ENCODE measurements around the gene CD22. TPM values are rescaled to one million over a fixed set of nuclear protein-coding genes. Genes with fewer than 3 reads are reported as not detected.

CD22 gene
- total RNA-seq, 1 donor from 2014 or later = 1.2 TPM

DNA sequence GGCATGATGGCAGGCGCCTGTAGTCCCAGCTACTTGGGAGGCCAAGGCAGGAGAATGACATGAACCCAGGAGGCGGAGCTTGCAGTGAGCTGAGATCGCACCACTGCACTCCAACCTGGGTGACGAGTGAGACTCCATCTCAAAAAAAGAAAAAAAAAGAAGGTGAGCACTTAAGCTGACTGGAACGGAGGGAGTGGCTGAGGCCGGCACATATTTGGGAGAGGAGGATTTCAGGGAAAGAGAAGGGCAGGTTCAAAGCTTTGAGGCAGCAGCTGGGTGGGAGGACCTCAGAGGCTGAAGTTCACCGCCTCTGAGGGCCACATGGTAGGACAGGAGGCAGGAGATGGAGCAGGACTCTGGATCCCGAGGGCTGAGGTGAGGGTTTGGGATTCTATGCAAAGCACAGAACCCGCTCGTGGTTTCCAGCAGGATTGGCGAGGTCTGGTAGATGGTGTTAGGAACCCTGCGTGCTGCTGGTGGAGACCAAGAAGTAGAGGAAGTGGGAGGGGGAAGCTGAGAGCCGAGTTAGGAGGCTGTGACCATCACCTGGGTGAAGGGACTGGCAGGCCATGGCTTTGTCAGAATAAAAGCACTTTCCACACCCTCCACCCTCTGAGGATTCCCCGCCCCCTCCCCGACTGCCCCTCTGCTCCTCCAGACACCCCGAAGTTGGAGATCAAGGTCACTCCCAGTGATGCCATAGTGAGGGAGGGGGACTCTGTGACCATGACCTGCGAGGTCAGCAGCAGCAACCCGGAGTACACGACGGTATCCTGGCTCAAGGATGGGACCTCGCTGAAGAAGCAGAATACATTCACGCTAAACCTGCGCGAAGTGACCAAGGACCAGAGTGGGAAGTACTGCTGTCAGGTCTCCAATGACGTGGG is 8.4 kb downstream of the CD22 start:
- DNase-seq (ENCODE audit: low spot score) (no peak), ATAC-seq (no peak)

DNA sequence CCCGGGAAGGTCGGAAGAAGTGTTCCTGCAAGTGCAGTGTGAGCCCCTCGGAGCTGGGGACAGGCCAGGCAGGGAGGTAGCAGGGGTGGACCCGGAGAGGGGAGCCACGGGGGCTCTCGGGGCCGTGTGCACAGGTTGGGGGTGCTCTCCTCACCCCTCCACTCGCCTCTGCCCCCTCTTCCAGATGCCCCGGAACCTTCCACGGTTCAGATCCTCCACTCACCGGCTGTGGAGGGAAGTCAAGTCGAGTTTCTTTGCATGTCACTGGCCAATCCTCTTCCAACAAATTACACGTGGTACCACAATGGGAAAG is 9.0 kb downstream of the CD22 start:
- DNase-seq (ENCODE audit: low spot score) = no peak
- ATAC-seq = no peak

DNA sequence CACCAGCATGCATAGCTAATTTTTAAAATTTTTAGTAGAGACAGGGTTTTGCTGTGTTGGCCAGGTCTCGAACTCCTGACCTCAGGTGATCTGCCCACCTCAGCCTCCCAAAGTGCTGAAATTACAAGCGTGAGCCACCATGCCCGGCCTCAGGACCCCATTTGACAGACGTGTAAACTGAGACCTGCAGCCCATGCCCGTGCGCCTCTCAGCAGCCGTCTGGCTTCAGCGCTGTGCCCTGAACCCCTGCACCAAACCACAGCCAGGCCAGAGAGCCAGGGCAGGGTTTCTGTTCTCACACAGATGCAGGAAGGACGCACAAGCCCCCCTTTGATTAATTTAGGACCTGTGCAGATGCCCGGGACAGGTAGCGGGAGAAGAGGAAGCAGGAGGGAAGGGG is 11.4 kb downstream of the CD22 start:
- ATAC-seq (no peak), DNase-seq (ENCODE audit: low spot score) (no peak)

DNA sequence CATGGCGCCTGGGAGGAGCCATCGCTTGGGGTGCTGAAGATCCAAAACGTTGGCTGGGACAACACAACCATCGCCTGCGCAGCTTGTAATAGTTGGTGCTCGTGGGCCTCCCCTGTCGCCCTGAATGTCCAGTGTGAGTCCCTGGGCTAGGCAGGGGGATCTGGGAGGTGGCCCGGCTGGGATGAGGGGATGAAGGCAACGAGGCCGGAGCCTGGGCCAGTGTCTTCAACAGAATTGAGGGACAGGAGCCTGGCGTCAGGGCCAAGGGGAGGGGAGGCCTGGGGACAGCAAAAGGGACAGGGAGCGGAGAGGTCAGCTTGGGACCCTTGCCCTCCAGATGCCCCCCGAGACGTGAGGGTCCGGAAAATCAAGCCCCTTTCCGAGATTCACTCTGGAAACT is 12.0 kb downstream of the CD22 start:
- ATAC-seq = no peak
- no peak for DNase-seq (ENCODE audit: low spot score)

DNA sequence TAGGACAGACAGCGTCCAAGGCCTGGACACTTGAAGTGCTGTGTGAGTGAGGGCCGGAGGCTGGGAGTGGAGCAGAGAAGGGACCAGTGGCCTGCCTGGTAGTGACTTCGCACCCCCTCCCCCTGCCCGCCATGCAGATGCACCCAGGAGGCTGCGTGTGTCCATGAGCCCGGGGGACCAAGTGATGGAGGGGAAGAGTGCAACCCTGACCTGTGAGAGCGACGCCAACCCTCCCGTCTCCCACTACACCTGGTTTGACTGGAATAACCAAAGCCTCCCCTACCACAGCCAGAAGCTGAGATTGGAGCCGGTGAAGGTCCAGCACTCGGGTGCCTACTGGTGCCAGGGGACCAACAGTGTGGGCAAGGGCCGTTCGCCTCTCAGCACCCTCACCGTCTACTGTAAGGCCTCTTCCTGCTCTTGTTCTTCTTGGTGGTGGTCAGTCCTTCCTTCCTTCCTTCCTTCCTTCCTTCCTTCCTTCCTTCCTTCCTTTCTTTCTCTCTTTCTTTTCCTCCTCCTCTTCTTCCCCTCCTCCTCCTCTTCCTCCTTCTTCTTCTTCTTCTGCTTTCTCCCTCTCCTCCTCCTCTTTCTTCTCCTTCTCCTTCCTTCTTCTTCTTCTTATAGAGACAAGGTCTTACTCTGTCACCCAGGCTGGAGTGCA is 12.7 kb downstream of the CD22 start:
- ATAC-seq (no peak), DNase-seq (ENCODE audit: low spot score) (no peak)

DNA sequence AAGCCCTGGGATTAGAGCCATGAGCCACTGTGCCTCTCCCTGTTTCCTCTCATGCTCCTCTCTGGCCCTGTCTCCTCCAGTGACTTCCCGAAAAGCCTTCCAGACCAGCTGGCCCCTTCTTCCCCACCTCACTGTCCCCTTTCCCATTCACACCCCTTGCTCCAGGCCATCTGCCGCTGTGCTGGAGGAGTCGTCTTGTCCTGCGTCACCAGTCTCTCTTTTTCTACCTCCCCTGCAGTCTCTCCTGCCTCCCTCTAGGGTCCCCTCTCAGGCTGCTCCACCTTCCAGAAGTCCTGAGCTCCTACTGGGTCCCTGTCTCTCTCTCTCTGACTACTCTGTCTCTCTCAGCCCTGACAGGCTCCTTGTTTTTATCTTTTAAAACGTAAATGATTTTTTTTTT is 13.4 kb downstream of the CD22 start:
- DNase-seq (ENCODE audit: low spot score) (no peak), ATAC-seq (no peak)

DNA sequence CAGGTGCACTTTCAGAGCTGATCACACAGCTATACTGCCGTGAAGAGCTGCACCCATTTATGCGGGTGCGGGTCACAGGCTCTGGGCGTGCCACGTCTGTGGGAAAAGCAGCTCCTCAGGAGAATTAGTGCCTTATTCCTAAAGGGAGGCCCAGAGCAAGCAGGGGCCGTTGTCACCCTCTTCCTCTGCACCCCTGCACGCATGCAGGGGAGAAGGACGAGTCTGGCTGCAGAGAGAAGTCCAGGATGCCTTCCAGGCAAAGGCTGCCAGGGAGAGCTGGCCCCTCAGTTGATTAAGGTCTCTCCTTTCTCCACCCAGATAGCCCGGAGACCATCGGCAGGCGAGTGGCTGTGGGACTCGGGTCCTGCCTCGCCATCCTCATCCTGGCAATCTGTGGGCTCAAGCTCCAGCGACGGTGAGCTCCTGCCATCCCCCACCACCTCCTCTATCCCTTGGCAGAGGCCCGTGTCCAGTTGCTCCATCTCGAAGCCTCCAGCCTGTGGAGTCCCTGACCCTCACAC is 15.6 kb downstream of the CD22 start:
- ATAC-seq (no peak), DNase-seq (ENCODE audit: low spot score) (peak; percentile 40)

DNA sequence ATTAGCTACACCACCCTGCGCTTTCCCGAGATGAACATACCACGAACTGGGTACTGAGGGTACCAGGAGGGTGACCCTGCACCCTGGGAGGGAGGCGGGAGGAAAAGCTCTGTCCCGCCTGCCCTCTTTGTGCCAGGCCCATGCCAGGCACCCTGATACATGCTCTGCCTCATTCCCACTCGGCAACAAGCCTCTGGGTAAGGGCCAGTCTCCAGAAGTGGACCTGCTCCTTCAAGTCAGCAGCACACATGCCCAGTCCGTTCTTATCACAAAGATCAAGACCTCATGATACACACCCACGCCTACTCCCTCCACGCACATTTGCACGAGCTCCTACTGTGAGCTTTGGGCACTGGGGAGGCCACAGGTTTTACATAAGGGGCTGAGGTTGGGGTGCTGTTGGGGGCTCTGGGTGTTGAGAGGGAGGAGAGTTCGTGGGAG is 16.7 kb downstream of the CD22 start:
- ATAC-seq (no peak), DNase-seq (ENCODE audit: low spot score) (peak; percentile 37)

DNA sequence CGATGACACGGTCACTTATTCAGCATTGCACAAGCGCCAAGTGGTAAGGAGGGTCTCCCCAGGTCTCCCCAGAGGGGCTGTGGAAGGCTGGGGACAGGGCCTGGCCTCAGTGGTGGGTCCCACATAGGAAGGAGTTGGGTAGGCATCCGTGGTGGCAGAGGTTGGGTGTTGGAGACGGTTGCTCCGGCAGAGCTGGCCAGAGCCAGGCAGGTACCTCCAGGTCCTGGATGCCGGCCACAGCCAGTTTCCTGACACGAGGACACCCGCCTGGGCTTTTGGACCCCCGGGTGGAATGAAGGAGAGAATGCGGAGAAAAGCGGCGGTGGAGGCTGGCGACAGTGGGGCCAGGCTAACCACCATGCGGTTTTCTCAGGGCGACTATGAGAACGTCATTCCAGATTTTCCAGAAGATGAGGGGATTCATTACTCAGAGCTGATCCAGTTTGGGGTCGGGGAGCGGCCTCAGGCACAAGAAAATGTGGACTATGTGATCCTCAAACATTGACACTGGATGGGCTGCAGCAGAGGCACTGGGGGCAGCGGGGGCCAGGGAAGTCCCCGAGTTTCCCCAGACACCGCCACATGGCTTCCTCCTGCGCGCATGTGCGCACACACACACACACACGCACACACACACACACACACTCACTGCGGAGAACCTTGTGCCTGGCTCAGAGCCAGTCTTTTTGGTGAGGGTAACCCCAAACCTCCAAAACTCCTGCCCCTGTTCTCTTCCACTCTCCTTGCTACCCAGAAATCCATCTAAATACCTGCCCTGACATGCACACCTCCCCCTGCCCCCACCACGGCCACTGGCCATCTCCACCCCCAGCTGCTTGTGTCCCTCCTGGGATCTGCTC is 17.4 kb downstream of the CD22 start:
- DNase-seq (ENCODE audit: low spot score) = peak; percentile 45
- ATAC-seq = no peak

DNA sequence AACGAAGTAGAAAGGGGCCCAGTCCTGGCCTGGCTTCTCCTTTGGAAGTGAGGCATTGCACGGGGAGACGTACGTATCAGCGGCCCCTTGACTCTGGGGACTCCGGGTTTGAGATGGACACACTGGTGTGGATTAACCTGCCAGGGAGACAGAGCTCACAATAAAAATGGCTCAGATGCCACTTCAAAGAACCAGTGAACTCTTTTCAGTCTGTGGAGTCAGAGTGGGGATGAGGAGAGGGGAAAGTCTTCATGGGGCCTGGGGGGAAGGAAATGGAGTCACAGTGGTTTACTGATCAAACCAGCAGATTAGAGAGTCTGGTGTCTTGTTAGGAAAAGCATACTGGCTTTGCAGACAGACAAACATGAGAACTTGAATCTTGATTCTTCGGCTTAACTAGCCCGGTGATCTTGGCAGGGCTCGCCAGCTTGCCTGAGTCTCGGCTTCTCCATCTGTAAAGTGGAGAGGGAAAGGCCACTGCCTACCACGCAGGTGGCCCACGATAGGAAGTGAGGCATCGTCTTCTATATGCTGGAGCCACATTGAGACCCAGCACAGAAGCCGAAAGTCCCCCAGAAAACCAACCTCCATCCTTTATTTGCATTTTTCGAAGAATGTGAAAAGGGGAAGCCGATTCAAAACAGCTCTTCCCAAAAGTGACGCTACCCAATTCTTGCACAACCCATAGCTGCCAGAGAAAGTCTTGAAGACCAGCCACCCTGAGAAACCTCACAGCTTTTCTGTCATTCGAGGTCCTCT is 18.4 kb downstream of the CD22 start, which contains the start of gene FFAR1:
FFAR1 (plus strand) TSS at position 732 of the 759 bp plus-strand sequence. CDS start 3,650 bp downstream, outside the sequence.
- peak; percentile 41 for DNase-seq (ENCODE audit: low spot score)
- ATAC-seq = no peak

DNA sequence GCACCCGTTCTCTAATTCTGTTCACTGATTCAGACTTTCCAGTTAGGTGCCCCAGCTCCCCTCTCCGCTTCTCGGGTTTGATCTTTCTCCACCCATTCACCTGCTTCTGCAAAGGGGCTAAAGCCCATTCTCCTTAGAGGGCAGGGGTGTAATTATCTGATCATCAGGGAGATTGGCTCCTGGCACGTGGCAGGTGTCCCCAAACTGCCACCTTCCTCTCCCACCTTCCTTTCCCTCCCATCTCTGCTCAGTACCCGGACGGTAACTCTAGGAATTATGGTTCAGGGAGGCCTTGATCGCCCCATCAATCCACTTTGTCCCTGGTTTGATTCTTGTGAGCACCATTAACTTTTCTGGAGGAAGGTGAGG is 18.9 kb downstream of the CD22 start:
- DNase-seq (ENCODE audit: low spot score) (no peak), ATAC-seq (no peak)

DNA sequence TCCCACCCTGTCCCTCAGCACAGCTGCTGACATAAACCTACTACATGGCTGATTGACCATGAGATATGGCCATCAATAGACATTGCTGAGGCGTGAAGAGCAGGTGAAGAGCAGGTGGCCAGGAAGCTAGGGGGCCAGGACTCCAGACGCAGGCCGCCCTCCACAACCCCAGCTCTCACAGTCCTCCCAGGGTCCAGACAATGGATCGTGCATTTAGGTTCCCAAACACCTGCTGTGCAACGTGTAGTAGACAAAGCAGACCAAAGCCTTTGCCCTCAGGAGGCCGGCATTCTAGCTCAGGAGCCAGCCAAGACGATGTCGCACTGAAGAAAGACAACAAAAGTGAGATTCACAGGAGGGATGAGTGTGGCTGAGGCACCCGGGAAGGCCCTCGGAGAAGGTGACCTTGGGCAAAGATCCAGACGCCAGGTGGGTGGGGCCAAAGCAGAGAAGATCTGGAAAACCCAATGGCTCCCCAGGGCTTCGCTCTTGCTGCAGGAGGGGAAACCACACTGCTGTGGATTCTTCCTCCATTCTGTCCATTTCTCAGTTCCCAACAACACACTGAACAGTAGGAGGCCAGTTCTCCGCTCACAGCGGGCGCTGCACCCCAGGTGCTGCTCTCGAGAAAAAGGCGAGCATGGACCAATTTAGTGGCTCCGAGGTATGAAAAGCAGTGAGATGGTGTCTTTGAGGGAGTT is 20.1 kb downstream of the CD22 start:
- DNase-seq (ENCODE audit: low spot score) (peak; percentile 40), ATAC-seq (no peak)

DNA sequence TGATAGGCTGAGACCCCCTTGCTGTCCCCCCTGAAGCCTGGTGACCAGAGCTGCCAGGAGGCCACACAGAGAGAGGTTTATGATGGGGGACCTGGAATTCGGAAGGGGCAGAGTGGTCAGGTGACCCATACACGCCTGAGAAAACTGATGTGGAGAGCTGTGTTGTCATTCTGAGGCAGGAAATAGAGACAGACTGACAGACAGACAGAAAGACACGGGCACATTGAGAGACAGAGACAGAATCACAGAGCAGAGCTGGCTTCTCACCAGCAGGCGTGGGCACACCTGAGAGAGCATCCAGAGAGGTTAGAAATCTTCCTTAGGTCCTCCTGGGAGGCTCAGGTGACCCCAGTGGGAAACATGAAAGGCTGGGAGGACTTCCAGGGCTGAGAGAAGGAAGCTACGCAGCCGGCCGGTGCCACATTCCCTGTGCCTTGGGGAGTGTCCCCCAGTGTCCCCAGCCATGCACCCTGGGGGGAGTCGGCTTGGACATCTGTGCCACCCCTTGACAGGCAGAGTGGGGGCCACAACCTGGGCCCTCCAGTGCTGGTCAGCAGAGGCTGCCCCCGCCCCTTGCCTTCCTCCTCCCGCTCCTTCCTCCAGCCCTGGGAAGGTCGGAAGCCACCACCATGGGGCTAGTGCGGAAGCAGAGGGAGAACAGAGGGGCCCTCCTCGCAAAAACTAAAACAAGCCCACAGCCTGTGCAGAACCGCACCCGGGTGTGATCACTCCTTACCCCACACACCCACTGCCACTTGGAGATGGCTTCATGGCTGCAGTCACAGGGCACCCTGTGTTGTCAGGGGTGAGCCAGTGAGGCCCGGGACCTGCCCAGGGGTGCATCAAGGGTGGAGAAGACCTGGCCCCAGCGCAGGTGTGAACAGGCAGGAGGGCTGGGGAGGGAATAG is 20.9 kb downstream of the CD22 start:
- ATAC-seq = no peak
- DNase-seq (ENCODE audit: low spot score) = peak; percentile 37

DNA sequence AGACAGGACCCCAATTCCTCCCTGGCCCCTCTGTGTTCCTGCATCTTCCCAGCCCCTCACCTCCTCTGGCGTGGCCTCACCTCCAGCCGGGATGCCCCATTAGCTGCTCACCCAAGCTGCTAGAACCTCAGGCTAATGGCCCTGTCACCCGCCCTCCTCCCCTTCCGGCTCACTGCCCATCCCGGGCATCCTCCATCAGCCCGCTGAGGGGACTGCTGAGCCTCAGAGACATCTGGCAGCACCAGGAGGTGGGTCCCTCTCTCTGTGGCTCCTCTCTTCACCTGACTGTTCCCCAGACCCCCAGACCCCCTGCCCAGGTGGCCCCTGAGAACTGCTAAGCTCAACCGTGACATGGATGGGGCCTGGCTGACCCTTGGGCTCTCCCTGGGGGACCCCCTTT is 21.6 kb downstream of the CD22 start:
- ATAC-seq (no peak), DNase-seq (ENCODE audit: low spot score) (peak; percentile 37)

DNA sequence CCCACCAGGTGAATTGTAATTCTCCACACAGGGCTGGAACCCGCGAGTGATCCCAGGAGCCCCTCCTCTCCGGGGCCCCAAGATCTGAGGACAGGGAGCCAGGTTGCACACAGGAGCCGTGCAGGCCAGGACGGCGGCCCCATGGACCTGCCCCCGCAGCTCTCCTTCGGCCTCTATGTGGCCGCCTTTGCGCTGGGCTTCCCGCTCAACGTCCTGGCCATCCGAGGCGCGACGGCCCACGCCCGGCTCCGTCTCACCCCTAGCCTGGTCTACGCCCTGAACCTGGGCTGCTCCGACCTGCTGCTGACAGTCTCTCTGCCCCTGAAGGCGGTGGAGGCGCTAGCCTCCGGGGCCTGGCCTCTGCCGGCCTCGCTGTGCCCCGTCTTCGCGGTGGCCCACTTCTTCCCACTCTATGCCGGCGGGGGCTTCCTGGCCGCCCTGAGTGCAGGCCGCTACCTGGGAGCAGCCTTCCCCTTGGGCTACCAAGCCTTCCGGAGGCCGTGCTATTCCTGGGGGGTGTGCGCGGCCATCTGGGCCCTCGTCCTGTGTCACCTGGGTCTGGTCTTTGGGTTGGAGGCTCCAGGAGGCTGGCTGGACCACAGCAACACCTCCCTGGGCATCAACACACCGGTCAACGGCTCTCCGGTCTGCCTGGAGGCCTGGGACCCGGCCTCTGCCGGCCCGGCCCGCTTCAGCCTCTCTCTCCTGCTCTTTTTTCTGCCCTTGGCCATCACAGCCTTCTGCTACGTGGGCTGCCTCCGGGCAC is 22.6 kb downstream of the CD22 start:
- no peak for ATAC-seq
- DNase-seq (ENCODE audit: low spot score) = peak; percentile 42

DNA sequence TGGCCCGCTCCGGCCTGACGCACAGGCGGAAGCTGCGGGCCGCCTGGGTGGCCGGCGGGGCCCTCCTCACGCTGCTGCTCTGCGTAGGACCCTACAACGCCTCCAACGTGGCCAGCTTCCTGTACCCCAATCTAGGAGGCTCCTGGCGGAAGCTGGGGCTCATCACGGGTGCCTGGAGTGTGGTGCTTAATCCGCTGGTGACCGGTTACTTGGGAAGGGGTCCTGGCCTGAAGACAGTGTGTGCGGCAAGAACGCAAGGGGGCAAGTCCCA is 23.1 kb downstream of the CD22 start:
- DNase-seq (ENCODE audit: low spot score) (peak; percentile 45), ATAC-seq (no peak)

DNA sequence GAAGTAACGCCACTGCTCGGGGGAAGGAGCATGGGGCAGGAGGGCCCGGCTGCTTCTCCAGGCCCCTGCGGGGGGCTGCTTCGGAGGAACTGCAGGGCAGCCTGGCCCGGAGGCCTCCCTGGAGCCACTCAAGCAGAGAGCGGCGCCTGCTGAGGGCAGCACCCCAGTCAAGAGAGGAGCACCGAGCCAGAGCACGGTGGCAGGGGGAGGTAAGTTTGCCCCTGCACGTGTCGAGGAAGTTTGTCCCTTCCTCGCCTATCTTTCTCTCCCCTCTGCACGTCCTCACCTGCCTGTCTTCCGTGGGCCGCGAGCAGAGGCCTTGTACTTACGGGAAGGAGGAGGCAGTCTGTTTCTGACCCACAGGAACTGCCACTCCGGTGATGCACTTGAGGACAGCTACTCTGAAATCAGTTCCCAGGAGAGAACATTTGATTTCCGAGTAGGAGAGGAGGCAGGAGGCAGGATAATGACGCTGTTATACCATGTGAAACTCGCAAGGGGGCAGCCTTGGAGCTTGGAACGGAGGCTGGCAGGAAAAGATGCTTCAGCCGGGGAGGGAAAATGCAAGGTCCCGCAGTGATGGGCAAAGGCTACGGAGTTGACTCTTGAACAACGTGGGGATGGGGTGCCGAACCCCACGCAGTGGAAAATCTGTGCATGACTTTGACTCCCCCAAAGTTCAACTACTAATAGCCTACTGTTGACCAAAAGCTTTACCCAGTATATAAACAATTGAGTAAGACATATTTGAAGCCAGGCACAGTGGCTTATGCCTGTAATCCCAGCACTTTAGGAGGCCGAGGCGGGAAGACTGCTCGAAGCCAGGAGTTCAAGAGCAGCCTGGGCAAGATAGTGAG is 23.7 kb downstream of the CD22 start:
- peak; percentile 75 for DNase-seq (ENCODE audit: low spot score)

More for the DNA sequence above, 23.7 kb downstream of the CD22 start:
- ATAC-seq = peak; percentile 92
